ENCODE results near the gene SRM. TPM values are rescaled to one million over a fixed set of nuclear protein-coding genes. Genes with fewer than 3 reads are reported as not detected.

SRM gene
- 139 to 230 TPM (median 194 TPM) in 5 replicates for total RNA-seq (2022; extraction: Qiagen RNA extraction)

DNA sequence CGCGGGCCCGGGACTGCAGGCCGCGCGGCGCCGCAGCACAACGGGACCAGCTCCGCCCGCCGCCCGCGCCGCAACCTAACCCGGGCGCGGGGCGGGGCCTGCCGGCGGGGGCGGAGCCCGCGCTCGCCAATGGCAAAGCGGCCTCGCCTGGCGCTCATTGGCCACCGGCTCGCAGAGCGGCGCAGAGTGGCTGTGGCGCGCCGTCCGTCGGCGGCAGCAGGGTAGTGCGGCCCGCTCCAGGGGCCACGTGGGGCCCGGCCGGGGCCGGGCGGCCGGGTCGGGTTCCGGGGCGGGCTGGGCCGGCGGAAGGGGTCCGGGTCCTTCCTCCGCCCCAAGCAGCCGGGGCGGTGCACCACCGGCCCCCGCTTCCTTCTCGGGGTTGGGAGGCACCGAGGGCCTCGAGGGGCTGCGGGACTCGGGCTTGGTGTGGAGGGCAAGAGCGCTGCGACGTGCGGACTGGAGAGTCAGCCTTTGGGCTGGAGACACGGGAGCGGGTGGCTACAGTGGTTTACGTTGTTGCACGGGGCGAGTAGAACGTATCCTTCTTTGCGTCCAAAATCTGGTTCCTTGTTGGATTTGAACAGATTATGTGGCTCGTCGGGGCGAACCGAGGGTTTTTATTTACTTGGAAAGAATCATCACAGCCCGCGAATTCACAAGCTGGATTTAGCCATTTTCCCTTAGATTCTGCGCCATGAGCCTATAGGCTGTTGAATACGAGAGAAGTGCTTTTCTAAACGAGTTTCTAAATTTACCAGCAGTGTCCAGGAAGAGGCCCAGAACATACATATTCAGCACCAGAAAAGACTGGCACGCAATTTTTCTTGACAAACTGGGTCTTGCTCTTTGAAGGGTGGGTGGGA is at the start of gene SRM:
Gene SRM, minus strand, starts transcription at position 51 of the 863 bp plus-strand sequence. CDS start 75 bp downstream, outside the sequence.

DNA sequence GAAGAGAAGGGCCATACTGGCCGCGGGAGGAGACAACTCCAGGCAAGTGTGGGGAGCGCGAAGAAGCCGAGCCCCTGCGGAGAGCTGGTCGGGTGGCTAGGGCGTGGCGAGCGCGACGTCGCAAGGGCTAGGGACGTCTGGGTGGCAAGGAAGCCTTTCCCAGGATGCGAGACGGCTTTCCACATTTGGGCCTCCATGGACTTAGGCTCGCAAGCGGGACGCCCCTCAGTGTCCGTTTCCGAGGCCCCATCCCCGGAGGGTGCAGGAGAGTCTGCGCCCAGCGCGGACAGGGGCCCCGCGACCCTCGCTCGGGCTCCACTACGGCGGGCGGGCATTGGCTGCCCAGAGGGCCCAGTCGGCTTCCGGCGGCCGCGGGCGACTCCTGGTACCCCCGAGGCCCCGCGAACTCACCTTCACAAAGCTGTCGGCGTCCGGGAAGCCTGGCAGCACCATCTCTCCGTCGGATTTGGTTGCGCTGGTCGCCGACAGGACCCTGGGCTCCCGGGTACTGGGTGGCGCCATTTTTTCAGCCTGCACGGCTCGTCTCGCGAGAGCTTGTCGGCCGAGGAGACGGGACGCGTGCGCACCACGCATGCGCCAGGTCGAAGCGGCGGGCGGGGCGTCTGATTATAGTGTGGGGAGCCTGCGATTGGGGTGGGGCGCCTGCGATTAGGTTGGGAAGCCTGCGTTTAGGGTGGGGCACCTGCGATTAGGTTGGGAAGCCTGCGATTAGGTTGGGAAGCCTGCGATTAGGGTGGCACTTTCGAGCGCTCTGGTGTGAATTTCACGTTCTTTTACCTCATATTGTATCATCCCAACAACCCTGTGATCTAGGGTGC is 39.7 kb upstream of the SRM start, which contains the start of gene EXOSC10:
Gene EXOSC10, minus strand, starts transcription at position 560 of the 839 bp plus-strand sequence. Its CDS starts 38 bp downstream, at position 522.

DNA sequence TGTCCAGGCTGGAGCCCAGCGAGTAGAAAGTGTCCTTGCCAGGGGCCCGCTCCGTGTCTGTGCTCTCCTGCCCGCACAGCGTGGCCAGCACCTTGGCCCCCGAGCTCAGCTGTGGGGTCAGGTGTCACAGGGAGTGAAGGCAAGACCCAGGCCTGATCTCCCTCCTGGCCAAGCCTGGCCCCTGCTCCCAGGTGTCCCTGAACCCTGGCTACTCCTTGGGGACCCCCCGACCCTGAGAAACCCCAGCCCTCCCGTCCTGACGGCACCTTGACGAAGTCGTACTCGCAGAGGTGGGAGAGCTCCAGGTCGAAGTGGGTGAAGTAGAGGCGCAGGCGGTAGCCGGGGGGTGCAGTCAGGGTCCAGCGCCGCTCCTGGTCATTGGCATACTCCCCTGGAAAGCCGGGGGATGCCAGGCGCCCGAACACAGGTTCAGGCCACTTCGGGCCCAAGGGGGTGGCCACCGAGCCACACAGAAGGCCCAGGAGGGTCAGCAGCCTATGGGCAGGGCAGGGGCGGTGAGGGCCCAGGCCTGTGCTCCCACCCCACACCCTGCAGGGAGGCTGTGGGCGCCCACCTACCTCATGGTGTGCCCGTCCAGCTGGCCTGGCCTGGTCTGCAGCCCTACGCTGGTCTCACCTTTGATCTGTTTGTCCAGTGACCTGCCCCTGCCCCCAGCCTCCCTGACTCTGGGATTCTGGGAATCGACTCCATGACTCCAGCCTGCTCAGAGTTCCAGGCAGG is 13.0 kb downstream of the SRM start, which contains the start of gene MASP2:
Gene MASP2, minus strand, starts transcription at position 615 of the 741 bp plus-strand sequence. Its CDS starts 32 bp downstream, at position 583.

DNA sequence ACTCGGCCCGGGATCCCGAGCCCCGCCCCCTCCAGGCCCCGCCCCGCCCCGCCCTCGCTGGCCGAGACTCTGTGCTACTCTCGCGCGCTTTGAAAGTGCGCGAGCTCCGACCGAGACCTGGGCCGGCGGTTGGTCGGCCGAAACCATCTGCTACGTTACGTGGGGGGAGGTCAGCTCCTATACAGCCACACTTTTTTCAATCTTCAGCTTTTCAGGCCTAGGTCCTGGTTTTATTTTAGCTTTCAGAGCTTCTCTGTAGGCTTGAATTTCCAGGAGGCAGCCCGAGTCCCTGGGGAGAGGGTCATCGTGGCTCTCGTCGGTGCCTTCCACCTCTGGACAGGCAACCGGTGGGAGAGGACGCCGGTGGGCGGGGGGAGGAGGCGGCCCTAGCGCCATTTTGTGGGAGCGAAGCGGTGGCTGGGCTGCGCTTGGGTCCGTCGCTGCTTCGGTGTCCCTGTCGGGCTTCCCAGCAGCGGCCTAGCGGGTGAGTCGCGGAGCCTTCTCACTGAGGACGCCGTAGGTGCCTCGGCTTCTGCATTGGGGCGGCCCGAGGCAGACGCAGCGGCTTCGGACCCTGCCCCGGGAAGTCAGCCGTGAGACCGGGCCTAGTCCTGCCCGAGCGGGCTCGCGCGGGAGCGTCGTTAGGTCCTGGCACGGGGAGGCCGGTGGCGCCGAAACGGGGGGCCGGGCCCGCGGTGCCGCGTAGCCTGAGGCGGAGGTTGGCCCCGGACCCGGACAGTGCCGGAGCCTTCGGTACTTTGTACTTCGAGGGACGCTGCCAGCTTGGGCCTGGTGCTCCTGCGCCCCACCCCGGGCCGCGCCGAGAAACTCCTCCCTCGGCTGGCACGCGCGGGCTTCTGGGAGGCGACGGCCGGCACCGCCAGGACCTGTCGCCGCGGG is 47.3 kb downstream of the SRM start, which contains the start of gene TARDBP:
Gene TARDBP, plus strand, starts transcription at position 395 of the 900 bp plus-strand sequence. CDS start 1,074 bp downstream, outside the sequence.

Other genes with a start within 250 kb of the SRM start
- 168 to 213 TPM (median 192 TPM) in 5 replicates for gene TARDBP, start 47.4 kb downstream of the SRM start, total RNA-seq (2022; extraction: Qiagen RNA extraction)
- gene MASP2, start 12.8 kb downstream of the SRM start, total RNA-seq (2022; extraction: Qiagen RNA extraction): 0.10 to 0.21 TPM (median 0.17 TPM) in 4 of 5 replicates, not detected in the other
- 34.3 to 40.1 TPM (median 36.1 TPM) in 5 replicates for gene EXOSC10, start 39.9 kb upstream of the SRM start, total RNA-seq (2022; extraction: Qiagen RNA extraction)
- not detected in 5 replicates for gene ANGPTL7, start 129.3 kb upstream of the SRM start, total RNA-seq (2022; extraction: Qiagen RNA extraction)
- 12.3 to 14.4 TPM (median 13.3 TPM) in 5 replicates for gene MTOR, start 202.5 kb upstream of the SRM start, total RNA-seq (2022; extraction: Qiagen RNA extraction)
- 14.2 to 17.5 TPM (median 16.6 TPM) in 5 replicates for gene UBIAD1, start 213.2 kb upstream of the SRM start, total RNA-seq (2022; extraction: Qiagen RNA extraction)

Measured in A549 treated with Mapracorat at 1 μM for 4 hours (cell line).